ENCODE data around the gene WNT4. TPM values are rescaled to one million over a fixed set of nuclear protein-coding genes. Genes with fewer than 3 reads are reported as not detected.

WNT4 gene
- total and polyA plus RNA-seq, 2 of the 8 experiments (the other 6 are each of a cell fraction or from before 2014, with no cell fraction given): 1.3 to 6.6 TPM

DNA sequence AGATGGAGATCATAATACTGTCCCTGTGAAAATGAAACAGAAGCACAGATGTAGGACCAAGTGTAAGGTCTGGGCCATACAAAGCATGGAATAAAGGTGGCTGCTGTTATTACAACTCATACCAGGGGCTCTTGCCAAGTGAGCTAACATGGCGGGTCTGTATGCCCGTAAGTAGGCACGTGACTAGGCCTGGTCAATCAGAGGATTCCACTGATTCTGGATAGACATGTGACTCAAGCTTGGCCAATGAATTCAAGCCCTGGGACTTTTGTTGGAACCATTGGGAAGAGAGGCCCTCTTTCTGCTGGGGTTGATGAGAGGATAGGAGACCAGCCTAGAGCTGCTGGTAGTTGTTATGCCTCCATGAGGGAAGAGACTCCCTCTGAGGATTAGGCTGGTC is 47.8 kb upstream of the WNT4 start (continued):
- TF ChIP-seq, protein P1, sequence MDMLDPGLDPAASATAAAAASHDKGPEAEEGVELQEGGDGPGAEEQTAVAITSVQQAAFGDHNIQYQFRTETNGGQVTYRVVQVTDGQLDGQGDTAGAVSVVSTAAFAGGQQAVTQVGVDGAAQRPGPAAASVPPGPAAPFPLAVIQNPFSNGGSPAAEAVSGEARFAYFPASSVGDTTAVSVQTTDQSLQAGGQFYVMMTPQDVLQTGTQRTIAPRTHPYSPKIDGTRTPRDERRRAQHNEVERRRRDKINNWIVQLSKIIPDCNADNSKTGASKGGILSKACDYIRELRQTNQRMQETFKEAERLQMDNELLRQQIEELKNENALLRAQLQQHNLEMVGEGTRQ (IDR thresholded peaks at IDR 0.05; ENCODE audit: low read length): no peak
